Neural cell (in vitro differentiated cells): ENCODE measurements around the gene ANKRD6.

Experiments
- CTCF ChIP-seq: fragments of 450-650 bp; IDR thresholded peaks from 2 replicates; pipeline ENCODE4 v1.5.1; 2014; ENCODE audit warnings: antibody characterized with exemption, mild to moderate bottlenecking, moderate library complexity; ENCODE audit not compliant: poor library complexity, severe bottlenecking
- EZH2 ChIP-seq: fragments of 200-600, 300-800 bp; shearing (Covaris generic), sonication (generic); IDR thresholded peaks from 2 replicates; pipeline ENCODE4 v1.6.1; 2014; ENCODE audit warnings: antibody characterized with exemption, low read length, borderline replicate concordance, mild to moderate bottlenecking; ENCODE audit not compliant: insufficient read depth, poor library complexity, severe bottlenecking
- MXI1 ChIP-seq: fragments of 450-650 bp; conservative IDR thresholded peaks from 2 replicates; pipeline ENCODE4 v1.6.1; 2014; ENCODE audit warnings: antibody characterized with exemption, mild to moderate bottlenecking; ENCODE audit not compliant: poor library complexity, severe bottlenecking

GRCh38 chr6:89385846-89386245, 47.1 kb upstream of the ANKRD6 start:
- TF ChIP-seq MXI1 (no peak), CTCF (no peak), EZH2 (no peak)
